Stimulated activated CD8-positive, alpha-beta memory T cell treated with anti-CD3 and anti-CD28 coated beads, Interleukin-7, amount 100 ng/mL, for 24 hours (primary cell): ENCODE measurements around the gene ZNF771.

Experiments used
- DNase-seq: peaks from one replicate; pipeline ENCODE4 v3.0.0-alpha.2; 2020; ENCODE audit warnings: low read depth

ZNF771 gene

DNA sequence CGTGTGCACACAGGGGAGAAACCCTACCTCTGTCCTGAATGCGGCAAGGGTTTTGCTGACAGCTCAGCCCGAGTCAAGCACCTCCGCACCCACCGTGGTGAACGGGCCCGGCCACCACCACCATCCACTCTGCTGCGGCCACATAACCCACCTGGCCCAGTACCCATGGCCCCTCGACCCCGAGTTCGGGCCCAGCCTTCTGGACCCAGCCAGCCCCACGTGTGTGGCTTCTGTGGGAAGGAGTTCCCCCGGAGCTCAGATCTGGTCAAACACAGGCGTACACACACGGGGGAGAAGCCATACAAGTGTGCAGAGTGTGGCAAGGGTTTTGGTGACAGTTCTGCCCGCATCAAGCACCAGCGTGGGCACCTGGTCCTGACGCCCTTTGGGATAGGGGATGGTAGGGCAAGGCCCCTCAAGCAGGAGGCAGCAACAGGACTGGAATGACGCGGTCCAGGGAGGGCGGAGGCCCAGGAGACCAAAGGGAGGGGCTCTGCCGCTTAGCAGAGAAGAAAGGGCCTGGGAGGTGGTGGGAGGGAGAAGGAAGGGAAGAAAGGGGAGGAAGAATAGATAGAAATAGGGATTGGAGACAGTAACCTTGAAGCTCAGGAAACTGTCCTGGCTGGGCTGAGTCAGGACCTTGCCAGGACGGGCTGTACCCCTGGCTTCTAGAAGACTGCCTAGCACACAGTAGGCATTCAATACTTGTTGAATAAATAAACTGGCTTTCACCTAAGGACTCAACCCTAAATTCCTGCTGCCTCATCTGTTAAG lies 8.6 kb upstream of the ZNF771 start:
- no peak for DNase-seq

DNA sequence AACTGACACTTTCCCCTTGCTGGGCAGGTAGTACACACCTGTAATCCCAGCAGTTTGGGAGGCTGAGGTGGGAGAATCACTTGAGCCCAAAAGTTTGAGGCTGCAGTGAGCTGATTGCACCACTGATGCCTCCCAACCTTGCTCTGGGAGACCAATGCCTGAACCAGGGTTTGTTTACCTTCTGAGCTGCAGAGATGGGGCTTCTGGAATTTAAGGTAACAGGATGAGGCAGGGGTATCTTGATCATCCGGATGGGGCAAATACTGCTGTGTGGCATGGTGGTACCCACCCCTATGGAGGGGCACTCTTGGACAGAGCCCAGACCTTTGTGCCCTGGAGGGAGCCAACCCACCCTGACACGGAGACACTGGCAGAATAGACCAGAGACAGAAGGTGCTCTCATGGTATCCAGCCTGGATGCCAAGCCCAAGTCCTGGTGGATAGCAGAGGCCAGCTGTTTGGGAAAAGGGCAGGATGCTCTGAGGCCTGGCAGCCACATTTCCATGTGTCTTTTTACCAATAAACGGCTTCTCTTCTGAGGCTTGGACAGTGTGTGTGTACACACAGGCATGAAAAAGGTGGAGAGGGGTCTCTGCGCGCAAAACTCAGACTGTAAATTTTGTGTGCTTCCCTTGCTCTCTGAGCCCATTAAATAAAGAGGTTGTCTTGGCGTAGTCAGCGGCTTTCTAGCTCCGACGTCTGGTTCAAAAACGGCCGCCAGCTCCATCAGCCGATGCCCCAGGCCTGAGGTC lies 7.8 kb upstream of the ZNF771 start:
- DNase-seq = no peak

DNA sequence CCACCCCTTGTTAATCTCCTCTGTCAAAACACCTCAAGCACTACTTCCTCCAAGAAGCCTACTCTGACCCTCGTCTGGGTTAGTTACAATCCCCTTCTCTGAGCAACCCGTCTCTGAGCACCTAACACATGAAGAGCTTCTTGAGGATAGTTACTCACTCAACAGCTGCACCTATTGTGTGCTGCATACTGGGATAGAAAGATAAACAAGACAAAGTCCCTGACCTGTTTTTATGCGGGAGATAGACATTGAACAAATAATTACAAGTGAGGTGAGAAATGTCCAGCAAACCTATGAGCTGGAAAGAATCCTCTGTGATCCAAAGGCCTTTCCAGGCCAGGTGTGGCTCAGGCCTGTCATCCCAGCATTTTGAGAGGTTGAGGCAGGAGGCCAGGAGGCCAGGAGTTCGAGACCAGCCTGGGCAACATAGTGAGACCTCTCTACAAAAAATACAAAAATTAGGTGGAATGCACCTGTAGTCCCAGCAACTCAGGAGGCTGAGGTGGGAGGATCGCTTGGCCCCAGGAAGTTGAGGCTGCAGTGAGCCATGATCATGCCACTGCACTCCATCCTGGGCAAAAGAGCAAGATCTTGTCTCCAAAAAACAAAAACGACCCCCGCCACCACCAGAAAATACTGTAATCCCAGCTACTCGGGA lies 5.5 kb upstream of the ZNF771 start:
- no peak for DNase-seq

DNA sequence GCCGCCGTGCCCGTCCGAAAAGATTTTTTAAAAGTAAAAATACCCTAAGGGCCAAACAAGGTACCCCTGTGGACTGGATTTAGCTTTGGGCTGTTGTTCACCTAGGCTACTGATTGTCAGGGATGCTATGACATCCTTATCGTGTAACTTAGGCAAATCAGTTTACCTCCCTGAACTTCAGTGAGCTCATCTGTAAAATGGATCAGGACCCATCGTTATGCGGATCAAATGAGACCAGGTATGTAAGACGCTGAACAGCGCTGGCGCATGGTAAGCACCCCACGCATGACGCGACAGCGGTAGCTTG lies 658 bp upstream of the ZNF771 start:
- DNase-seq = no peak

DNA sequence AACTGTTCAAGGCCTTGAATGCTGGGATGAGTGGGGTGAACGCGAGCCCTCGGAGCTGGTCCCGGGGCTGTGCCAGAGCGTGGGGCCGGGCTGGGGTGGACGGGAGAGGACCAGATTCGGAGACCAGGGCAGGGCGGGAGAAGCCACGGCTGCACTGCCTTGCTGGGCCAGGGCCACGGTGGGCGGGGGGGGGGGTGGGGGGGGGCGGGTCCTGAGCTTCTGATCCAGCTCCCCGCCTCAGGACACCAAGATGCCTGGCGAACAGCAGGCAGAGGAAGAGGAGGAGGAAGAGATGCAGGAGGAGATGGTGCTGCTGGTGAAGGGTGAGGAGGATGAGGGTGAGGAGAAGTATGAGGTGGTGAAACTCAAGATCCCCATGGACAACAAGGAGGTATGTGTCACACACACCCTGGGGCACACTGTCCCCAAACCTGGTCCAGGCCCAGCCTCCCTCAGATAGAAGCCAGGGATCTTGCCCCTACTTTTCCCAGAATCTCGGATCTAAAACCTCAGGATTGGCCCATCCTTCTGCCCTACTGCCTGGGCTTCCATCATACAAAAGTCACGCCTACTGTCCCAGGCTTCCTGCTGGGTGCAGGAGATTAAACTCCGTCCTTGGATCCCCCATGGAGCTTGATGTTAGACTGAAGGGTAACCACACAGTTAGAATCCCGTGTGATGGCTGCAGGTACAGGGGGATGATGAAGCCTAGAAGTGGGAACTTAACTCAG lies 563 bp downstream of the ZNF771 start:
- DNase-seq = no peak

DNA sequence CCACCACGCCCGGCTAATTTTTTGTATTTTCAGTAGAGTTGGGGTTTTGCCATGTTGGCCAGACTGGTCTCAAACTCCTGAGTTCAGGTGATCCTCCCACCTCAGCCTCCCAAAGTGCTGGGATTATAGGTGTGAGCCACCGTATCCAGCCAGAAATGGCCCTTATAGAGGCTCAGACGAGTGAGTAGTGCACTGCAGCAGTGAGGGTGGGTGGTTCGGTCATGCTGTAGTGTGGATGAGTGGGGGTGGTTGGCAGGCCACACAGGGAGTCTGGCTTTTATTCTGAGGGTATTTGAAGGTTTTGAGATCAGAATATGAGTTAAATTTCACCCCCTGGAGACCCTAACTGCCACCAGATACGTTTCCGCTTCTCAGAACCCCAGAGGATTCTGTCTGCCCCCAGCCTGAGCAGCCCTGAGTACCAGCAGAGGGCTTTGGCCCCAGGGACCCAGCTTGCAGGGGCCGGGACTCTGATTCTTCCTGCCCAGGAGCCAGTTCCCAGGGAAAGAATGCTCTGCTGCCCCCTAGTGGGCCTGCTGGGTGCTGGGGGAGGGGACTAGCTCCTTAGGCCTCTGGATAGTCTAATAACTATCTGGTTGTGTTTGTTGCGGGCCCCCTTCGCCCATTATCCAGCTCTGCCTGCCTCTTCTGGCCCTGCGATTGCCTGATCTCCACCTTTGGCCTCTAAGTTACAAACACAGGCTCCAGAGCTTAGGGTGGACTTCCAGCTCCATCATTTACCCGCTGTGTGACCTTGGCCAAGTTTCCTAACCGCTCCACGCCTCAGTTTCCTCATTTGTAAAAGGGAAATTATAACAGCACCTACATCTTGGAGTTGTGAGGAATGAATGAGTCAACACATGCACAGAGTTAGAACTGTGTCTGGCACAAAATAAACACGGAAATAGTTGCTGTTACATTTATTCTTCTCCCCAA lies 2.0 kb downstream of the ZNF771 start:
- peak; percentile 88 for DNase-seq

DNA sequence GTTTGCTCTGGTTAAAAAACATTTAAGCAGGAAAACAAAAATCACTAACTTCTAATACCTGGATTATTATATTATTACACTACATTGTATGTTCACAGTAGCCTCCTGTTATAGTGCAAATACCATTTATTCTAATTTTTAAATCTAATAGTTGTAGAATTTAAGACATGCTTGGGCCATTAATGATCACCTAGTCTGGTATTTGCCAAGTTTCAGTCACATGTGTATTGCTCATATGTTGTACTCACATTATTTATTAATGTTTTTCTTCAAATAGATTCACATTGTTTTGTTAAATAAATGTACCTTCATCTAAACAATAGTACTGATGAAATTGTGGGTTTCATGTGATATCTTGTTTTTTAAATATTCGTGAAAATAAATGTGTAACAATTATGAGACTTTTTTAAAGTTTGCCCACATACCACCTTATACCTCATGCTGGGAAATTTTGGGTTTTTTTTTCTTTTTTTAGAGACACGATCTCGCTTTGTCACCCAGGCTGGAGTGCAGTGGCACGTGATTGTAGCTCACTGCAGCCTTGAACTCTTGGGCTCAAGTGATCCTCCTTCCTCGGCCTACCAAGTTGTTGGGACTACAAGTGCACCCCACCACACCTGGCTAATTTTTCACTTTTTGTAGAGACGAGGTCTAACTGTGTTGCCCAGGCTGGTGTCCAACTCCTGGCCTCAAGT lies 5.9 kb downstream of the ZNF771 start:
- no peak for DNase-seq

DNA sequence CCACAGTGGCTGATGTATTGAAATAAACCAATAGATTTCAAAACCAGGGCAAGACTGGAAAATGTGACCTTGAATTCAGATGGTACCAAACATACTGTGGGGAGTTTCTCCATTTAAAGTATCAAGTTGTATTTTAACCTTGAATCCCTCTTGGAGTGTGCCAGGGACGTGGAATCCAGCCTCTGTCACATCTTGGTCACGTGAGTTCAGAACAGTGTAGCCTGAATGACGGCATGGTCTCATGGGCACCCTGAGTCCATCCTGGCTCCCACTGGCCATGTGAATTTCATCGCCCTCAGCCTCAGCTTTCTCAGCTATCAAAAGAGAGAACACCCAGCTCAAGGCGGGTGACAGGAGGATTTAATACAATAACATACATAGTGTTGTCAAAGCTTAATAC lies 6.8 kb downstream of the ZNF771 start:
- DNase-seq = no peak

DNA sequence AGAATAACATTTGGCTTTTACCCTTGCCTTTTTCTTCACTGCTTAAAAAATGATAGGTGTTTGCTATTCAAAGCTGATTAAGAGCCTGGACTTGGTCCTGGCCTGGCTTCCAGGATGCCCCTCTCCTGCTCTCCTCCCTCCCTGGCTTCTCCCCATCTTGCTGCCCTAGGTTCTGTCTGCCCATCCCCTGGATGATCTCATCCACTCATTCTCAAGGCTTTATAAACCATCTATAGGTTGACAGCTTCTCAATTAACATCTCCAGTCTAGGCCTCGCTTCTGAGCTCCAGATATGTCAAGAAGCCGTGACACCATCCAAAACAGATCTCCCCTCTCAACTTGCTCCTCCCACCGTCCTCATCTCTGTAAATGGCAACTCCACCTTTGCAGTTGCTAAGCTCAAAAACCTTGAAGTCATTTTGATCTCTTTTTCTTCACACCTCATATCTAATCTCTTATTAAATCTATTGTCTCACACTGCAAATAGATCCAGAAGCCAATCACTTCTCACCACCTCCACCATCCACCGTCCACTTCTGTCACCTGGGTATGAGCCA lies 8.7 kb downstream of the ZNF771 start:
- DNase-seq = no peak

DNA sequence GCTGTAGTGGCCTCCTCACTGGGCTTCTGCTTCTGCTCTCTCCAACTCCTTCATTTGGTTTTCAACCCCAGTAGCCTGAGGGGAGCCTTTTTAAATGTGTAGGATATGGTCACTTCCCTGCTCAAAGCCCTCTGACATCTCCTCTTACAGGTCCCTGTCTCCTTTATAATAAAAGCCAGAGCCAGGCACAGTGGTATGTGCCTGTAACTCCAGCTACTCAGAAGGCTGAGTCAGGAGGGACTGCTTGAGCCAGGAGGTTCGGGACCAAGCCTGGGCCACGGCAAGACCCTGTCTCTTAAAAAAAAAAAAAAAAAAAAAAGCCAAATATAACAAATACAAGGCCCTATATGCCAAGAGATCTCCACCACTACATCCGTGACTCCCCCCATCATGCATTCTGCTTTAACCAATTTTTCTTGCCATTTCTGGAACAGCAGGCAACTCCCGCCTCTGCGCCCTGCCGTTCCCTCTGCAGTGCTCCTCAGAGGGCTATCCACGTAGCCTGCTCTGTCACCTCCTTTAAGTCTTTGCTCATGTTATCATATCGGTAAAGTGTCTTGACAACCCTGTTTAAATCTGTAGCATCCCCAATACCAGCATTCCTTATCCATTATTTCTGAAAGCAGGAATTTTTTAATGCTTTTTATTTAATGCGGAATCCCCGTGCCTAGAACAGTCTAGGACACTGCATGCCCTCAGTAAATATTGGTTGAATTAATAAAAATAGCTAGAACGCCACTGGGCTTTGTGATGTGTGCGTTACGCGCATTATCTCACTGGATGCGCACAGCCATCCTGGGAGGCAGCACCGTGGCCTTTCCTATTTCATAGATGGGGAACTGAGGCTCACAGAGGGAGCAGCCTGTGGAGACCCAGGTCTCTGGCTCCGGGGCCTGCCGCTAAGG lies 9.5 kb downstream of the ZNF771 start:
- DNase-seq = no peak

DNA sequence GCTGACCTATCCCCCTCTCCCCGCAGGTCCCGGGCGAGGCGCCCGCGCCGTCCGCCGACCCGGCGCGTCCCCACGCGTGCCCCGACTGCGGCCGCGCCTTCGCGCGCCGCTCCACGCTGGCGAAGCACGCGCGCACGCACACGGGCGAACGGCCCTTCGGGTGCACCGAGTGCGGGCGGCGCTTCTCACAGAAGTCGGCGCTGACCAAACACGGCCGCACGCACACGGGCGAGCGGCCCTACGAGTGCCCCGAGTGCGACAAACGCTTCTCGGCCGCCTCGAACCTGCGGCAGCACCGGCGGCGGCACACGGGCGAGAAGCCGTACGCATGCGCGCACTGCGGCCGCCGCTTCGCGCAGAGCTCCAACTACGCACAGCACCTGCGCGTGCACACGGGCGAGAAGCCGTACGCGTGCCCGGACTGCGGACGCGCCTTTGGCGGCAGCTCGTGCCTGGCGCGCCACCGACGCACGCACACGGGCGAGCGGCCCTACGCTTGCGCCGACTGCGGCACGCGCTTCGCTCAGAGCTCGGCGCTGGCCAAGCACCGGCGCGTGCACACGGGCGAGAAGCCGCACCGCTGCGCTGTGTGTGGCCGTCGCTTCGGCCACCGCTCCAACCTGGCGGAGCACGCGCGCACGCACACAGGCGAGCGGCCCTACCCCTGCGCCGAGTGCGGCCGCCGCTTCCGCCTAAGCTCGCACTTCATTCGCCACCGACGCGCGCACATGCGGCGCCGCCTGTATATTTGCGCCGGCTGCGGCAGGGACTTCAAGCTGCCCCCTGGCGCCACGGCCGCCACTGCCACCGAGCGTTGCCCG lies 10.3 kb downstream of the ZNF771 start:
- peak; percentile 65 for DNase-seq

DNA sequence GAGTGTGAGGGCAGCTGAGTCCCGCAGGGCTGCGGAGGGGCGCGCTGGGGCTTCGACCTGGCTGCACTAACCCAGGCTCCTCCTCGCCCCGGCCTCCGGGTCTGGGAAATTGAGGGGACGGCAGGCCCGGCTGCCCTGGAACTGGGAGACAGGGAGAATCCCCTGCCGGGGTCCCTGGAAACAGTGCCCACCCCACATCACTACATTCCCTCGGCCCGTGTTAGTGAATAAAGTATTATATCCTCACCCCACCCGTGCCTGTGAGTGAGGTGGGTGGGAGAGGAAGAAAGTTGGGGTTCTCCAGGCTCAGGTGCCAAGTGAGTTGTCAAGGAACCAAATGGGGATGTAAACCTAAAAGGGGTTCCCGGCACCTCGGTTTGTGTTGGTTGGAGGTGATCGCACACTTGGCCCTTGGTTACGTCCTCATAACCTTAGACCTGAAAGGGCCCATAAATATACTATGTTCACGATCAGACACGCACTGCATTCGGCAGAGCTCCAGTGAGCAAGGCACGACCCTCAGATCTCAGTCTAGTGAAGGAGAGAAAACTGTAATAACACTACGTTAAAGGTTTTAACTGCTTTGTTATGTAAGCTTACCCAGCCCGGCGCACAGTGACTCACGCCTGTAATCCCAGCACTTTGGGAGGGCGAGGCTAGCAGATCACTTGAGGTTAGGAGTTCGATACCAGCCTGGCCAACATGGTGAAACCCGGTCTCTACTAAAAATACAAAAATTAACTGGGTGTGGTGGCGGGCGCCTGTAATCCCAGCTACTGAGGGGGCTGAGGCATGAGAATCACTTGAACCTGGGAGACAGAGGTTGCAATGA lies 11.2 kb downstream of the ZNF771 start:
- DNase-seq = no peak

DNA sequence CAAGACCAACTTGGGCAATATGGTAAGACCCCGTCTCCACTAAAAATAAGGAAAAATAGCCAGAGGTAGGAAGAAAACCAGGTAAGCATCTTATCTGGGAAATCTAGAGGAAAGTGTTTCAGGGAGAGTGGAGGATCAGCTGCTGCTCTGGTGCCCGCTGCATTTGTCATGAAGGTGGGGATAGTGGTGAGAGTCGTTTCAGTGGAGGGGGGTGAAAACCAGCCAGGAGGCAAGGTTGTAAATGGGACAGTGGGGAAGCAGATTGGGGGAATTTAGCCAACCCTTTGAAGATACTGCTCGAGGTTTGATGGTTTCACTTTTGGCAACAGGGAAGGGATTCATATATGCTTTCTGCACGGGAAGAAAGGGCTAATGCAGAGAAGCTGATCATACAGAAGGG lies 13.6 kb downstream of the ZNF771 start:
- no peak for DNase-seq

DNA sequence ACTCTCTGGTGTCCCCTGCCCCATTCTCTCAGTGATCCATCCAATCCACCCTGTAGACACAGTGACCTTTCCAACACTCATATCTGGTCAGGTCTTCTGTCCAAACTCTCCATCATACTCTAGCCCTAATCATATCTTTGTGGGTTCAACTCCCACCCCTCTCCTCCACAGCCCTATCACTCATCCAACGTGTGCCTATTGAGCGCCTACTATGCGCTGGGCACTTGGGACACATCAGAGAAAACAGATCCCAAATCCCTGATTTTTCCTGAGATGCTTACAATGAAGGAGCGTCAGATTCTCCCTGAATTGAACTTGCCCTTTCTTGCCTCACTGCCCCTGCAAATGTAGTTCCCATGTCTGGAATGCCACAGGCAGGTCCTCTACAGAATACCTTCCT lies 20.6 kb downstream of the ZNF771 start:
- DNase-seq = no peak

DNA sequence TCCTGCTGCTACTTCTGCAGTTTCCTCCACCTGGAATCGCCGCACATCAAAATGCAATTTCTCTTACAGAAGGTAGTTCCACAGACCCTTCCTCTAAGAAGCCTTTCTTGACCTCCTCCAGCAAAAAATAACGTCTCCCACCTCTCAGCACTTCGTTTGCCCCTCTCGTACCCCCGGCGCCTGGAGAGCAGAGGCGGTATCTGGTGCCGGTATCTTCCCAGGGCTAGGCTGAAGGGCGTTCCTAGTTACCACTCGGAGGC lies 21.9 kb downstream of the ZNF771 start:
- DNase-seq = no peak

DNA sequence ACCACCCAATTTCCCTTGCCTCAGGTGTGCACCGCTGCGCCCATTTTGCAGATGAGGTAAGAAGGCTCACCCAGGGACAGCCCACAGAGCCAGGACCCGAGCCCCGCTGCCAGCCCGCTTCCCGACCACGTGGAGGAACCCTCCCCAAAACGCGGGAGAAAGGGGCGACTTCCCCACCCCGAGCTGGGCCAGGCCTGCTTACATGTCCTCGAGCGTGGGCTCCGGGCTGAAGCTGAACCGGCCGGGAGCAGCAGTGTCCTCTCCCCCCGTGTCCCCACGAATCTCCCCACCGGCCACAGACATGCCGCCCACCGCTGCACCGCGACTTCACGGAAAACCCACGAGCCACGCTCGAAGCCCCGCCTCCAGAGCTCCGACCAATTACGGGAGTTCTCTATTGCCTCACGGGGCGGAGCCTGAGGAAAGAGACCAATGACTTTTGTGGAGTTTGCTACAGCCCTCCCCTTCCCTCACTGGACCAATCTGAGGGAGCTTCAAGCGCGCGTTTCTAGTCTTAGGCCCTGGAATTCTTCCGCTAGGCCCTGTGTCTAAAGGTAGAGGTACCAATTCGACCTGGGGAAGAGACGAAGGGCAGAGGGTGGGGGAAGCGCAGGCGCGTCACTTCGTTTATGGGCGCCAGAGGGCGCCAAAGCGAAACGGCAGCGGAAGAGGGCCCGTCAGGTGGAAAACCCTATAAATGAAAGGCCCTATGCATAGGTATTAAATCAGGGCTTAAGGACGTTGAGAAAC lies 22.4 kb downstream of the ZNF771 start, which contains the start of gene DCTPP1:
Gene DCTPP1 (minus strand): TSS at position 353 of the 750 bp plus-strand sequence. CDS start 50 bp downstream, at position 303.
- peak; percentile 90 for DNase-seq

DNA sequence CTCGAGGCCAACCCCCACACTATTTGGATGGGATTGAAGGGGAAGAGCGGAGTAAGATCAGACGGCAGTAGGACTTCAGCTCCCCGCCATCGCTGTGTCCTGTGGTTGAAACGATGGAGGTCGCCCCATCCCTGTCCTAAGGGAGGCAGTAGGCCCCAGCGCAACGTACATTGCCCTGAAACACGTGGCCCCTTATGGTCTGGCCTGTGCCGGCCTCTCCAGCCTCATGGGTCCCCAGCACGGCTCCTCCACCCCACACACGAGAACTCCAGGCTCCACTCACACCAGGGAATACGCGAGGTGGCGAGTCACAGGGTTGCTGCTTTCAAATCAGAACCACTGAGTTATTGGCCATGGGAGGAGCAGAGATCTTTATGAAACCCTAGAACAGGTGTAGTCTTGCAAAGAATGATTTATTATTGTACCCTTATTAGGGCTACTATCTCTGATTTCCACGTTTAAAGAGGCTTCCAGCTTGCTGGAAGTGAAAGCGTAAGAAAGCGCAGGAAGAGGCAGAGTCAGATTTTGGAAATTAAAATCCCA lies 23.1 kb downstream of the ZNF771 start:
- DNase-seq = no peak
